DMS114 treated with DMSO at 0.1 percent for 48 hours (cell line): ENCODE data around the gene NKD2.
"Not testable (repeated sequence)": the region's sequence is repeated elsewhere in the genome, so short reads cannot be mapped to it uniquely, and the experiment has no call there.

Experiments used
- DNase-seq: peaks from one replicate; lab custom pipeline; 2025; ENCODE audit not compliant: unreplicated experiment; lab: John Stamatoyannopoulos, UW

Gene NKD2

GRCh38 chr5:1008451-1009358, at the start of gene NKD2:
Gene NKD2, plus strand, starts transcription at chr5:1008802. Its CDS starts 256 bp downstream, at chr5:1009058.
- DNase-seq: no peak

- DNase-seq: no peak
Observed at GRCh38 chr5:959581-960531, 48.7 kb upstream of the NKD2 start.

DNA sequence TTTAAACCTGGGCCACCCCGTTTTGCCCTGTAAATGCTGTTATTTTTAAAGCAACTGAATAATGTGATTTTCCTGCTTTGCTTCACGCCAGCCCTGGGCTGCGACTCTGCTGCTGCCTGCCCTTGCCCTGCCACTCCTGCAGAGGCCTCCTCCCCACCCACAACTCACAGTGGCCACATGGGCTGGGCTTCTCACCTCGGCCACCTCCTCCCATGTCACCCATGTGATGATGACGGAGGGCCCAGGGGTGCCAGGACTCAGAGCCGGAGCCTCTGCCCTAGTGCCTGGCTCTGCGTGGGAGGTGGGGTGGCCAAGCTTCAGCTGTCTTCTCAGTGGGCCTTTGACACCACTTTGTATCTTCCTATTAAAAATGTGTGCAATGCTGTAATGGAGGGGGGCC, 48.1 kb upstream of the NKD2 start:
- DNase-seq: no peak

GRCh38 chr5:961002-961710, 47.4 kb upstream of the NKD2 start:
- no peak for DNase-seq

DNA sequence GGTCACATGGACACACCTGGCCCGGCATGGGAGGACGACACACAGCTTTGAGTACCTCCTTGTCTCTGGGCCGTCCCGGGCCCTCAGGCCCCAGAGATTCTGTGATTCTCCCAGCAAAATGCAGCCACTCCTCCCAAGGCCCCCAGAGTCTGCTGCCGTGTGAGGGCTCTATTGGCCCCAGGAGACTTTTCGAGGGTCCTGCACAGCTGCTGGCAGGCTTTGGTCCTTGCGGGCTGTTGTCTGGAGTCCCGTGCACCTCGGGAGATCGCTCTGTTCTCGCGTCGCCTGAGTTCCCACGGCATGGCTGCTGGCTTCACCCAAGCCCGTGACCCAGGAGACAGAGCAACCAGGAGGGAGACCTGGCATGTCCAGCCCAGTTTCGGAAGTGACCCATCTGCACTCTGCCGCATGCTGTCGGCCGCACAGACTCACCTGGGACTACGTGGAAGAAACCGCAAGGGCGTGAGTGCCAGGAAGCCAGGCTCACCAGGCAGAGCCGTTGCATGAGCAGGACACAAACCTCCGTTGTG, 46.8 kb upstream of the NKD2 start:
- no peak for DNase-seq

DNA sequence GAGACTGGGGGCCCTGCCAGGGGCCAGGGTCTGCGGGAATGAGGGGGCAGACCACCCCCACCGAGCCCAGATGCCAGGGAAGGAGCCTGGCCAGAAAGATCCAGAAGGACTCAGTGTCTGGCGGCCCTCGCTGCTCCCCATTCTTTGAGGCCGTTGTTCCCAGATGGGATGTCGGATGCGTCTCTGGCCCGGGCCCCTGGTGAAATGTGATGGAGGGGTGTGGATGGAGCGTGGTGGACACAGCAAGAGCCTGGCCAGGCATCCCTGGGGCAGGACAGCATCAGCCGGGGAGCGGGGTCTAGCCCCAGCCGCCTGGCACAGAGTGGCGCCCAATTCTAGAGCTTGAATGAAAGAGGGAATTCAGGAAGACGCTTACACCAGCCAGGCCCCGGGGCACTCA, 46.2 kb upstream of the NKD2 start:
- no peak for DNase-seq

DNA sequence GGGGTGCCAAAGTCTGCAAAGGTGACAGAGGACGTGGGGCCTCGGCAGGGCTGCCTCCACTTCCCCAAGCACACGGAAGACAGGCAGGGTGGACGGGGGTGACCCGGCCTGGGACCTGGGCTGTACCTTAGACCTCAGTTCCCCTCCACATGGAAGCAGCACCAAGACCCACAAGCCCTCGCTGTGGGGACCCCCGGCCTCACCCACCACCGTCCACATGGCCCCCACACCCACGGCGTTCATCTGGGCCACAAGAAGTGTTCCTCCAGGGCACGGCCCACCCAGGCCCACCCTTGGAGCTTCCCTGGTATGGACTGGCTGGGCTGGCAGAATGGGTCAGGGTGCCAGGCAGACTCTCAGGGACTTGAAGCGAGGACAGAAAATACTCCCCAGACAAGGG, 45.8 kb upstream of the NKD2 start:
- DNase-seq: no peak

DNA sequence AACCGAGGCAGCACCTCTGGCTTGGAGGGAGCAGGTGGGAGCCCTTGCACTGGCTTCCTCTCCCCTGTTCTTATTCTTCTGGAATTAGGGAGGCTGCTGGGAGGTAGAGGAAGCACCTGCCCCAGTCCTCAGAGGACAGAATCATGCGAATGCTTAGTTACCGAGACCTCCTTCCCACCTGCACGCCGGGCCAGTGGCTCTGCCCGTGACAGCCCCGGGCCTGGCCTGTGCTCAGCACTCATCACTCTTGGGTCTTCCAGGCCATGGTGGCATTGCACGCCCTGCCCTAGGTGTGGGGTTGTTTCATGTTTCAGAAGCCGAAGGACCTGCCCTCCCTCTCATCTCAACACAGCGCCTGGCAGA, 45.3 kb upstream of the NKD2 start:
- no peak for DNase-seq

- DNase-seq: no peak
Observed at GRCh38 chr5:963673-964531, 44.7 kb upstream of the NKD2 start.

GRCh38 chr5:964821-965220, 43.8 kb upstream of the NKD2 start:
- DNase-seq: no peak

GRCh38 chr5:965604-966344, 42.8 kb upstream of the NKD2 start:
- no peak for DNase-seq

DNA sequence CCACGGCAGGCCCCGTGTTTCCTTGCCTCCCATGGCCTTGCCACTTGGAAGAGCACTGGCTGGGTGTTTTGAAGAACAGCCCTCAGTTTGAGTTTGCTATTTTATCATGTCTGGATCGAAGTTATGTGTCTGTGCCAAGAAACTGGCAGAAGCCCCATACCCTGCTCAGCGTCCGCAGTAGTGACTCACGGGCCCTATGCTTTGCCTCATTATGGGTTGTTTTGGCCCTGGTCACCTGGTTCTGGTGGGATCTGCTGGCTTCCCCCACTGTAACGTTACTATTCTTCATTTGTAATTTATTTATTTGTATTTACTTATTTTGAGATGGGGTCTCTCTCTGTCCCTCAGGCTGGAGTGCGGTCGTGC, 42.3 kb upstream of the NKD2 start:
- no peak for DNase-seq

DNA sequence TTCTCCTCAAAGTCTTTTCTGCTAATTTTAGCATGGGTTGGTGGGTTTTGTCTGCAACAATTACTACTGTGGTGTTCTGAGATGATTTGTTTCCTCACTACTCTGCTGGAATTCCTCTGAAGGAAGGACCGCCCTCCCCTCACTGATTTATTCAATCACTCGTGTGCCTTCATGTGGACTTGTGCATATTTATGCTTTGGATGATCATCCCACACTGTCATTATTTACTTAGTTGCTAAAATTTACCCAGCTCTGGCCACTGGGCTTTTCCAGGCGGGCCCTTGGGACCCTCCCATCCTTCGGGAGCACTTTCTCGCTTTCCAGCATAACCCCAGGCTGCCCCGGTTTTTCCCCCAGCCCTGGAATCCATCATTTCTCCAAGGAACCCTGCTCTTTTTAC, 41.7 kb upstream of the NKD2 start:
- DNase-seq: no peak

- no peak for DNase-seq
Observed at GRCh38 chr5:968881-969280, 39.7 kb upstream of the NKD2 start.

- DNase-seq: no peak
Observed at GRCh38 chr5:969408-969839, 39.2 kb upstream of the NKD2 start.

DNA sequence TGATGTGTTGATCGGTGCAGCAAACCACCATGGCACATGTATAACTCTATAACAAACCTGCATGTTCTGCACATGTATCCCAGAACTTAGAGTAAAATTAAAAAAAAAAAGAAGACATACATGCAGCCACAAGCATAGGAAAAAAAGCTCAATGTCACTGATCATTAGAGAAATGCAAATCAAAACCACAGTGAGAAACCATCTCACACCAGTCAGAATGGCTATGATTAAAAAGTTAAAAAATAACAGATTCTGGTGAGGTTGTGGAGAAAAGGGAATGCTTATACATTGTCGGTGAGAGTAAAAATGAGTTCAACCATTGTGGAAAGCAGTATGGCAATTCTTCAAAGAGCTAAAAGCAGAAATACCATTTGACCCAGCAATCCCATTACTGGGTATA, 36.0 kb upstream of the NKD2 start:
- DNase-seq: not testable (repeated sequence)

DNA sequence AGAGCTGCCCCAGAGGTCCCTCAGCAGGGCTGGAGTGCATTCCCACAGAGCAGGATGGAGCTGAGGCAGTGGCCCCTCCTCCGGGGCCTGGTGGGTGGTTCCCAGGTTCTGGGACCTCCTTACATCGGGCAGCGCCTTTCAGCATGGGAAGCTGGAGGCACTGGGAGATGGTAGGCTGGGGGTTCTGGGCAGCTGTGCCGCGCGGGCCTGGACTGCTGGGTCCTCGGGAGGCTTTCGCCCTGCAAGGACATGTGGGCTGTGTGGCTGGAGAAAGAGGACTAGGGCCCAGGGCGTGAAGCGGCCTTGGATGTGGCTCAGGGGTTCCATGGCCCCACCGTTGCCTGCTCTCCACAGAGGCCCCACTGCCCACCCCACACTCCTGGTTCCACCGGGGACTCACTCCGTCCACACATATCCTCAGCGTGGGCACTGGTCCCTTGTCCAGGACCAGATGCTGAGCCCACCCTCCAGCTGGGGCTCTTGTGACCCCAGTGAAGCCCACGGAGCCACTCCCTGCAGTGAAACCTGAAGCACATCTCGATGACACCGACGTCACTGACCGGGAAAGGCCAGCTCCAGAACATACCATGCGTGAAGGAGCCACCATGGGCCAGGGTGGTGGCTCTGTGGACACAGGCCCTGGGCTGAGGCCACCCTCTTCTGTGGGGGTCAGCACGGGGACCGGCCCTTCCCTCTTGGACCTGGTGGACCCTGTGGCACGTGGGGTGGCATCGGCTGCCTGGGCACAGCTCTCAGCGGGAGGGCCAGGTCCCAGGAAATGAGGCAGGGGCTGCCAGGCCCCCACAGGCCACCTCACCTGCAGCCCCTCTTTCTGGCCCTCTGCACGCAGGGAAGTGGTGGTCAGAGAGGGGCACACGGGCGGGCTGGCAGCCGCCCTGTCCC, 31.5 kb upstream of the NKD2 start:
- DNase-seq: no peak

GRCh38 chr5:978054-978453, 30.5 kb upstream of the NKD2 start:
- DNase-seq: no peak
